ENCODE results near the gene TIMMDC1. TPM values are rescaled to one million over a fixed set of nuclear protein-coding genes. Genes with fewer than 3 reads are reported as not detected.

The TIMMDC1 gene
- total RNA-seq, 4 donors from 2014 or later = 16.2 to 52.8 (median 45.8) TPM

GRCh38 chr3:119542168-119542767, 43.9 kb downstream of the TIMMDC1 start:
- intact Hi-C loops (cut with DNase I) = no loop called here
- Histone ChIP-seq H3K4me1 (no peaks in the 10 kb centered on the region), H3K36me3 (no peaks in the 10 kb centered on the region), H3K27ac (no peak overlapping the region), H3K4me3 (no peak overlapping the region), H3K9me3 (no peaks in the 10 kb centered on the region), H3K27me3 (no peaks in the 10 kb centered on the region)
- 72% methylated on average over 2 of the region's 2 CpGs for WGBS, 2 donors
- DNase-seq = no peak
- TF ChIP-seq, protein P1, sequence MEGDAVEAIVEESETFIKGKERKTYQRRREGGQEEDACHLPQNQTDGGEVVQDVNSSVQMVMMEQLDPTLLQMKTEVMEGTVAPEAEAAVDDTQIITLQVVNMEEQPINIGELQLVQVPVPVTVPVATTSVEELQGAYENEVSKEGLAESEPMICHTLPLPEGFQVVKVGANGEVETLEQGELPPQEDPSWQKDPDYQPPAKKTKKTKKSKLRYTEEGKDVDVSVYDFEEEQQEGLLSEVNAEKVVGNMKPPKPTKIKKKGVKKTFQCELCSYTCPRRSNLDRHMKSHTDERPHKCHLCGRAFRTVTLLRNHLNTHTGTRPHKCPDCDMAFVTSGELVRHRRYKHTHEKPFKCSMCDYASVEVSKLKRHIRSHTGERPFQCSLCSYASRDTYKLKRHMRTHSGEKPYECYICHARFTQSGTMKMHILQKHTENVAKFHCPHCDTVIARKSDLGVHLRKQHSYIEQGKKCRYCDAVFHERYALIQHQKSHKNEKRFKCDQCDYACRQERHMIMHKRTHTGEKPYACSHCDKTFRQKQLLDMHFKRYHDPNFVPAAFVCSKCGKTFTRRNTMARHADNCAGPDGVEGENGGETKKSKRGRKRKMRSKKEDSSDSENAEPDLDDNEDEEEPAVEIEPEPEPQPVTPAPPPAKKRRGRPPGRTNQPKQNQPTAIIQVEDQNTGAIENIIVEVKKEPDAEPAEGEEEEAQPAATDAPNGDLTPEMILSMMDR (IDR thresholded peaks at IDR 0.05) = no peak
- TF ChIP-seq POLR2A (IDR thresholded peaks at IDR 0.05) = no peak

DNA sequence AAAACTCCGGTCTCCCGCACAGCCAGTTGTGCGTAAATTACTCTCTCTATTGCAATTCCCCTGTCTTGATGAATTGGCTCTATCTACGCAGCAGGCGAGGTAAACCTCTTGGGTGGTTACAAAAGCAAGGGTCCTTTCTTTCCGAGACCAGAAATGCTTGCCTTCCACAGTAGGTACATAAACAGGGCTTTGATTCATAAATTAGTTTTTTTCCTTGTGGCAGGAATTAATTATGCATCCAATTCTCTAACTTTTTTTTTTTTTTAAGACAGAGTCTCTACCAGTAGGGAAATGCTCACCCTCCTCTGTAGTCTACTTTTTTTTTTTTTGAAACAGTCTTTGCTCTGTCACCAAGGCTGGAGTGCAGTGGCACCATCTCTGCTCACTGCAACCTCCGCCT, 44.8 kb downstream of the TIMMDC1 start:
- no peak for DNase-seq
- H3K4me3 ChIP-seq = no peak overlapping the region
- no peak overlapping the region for H3K27ac ChIP-seq
- WGBS, 2 donors = 91 to 97% methylated on average over 7 of the region's 7 CpGs
- no peaks in the 10 kb centered on the region for H3K4me1 ChIP-seq
- no peaks in the 10 kb centered on the region for H3K27me3 ChIP-seq
- TF ChIP-seq, protein P1 (IDR thresholded peaks at IDR 0.05) = no peak
- TF ChIP-seq POLR2A (IDR thresholded peaks at IDR 0.05) = no peak
- intact Hi-C loops (cut with DNase I) = no loop called here
- no peaks in the 10 kb centered on the region for H3K36me3 ChIP-seq
- H3K9me3 ChIP-seq = no peaks in the 10 kb centered on the region

DNA sequence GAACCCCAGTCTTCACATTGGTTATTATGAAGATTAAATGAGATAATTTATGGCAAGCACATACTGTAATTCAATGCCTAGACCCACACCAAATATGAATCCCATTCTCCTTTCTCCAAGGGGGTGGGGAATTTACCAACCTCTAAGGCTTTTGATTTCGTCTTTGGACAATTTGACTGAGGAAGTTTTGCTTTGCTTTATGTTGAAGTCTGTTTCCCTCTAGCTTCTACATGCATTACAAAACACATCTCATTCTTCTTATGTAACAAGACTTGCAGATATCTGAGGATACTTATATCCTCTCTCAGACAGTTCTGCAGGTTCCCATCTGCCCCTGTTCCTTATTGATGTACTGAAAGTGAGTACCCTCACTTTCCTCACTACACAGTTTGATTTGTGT, 48.9 kb downstream of the TIMMDC1 start:
- H3K4me1 ChIP-seq = no peaks in the 10 kb centered on the region
- 67 to 71% methylated on average over 1 of the region's 1 CpG for WGBS, 2 donors
- TF ChIP-seq, protein P1 (IDR thresholded peaks at IDR 0.05) = no peak
- no peak for TF ChIP-seq POLR2A (IDR thresholded peaks at IDR 0.05)
- H3K9me3 ChIP-seq = no peaks in the 10 kb centered on the region
- no peak overlapping the region for H3K4me3 ChIP-seq
- H3K27me3 ChIP-seq = no peaks in the 10 kb centered on the region
- intact Hi-C loops (cut with DNase I) = no loop called here
- no peak for DNase-seq
- no peak overlapping the region for H3K27ac ChIP-seq
- no peaks in the 10 kb centered on the region for H3K36me3 ChIP-seq

DNA sequence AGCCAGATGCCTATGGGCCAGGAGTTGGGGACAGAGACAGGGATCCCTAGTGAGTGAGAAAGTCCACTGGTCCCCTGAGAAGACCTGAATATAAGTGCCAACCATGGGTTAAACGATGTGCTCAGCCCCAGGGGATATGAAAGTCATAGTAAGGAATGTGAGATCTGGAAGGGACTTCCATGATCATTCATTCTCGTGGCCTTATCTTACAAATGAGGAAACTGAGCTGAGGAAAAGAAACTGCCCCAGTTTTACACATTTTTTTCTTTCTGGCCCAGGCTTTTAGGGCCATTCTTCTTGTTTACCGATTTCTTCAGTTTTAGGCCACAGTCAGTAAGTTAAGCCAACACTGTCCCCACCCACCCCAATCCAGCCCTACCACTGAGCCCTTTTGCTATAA, 50.0 kb downstream of the TIMMDC1 start:
- no peak for DNase-seq
- intact Hi-C loops (cut with DNase I) = no loop called here
- no peaks in the 10 kb centered on the region for H3K4me1 ChIP-seq
- no peaks in the 10 kb centered on the region for H3K36me3 ChIP-seq
- no peaks in the 10 kb centered on the region for H3K27me3 ChIP-seq
- no peak overlapping the region for H3K27ac ChIP-seq
- TF ChIP-seq, protein P1 (IDR thresholded peaks at IDR 0.05) = no peak
- TF ChIP-seq POLR2A (IDR thresholded peaks at IDR 0.05) = no peak
- WGBS, 2 donors = 43 to 59% methylated on average over 3 of the region's 3 CpGs
- H3K4me3 ChIP-seq = no peak overlapping the region
- no peaks in the 10 kb centered on the region for H3K9me3 ChIP-seq

DNA sequence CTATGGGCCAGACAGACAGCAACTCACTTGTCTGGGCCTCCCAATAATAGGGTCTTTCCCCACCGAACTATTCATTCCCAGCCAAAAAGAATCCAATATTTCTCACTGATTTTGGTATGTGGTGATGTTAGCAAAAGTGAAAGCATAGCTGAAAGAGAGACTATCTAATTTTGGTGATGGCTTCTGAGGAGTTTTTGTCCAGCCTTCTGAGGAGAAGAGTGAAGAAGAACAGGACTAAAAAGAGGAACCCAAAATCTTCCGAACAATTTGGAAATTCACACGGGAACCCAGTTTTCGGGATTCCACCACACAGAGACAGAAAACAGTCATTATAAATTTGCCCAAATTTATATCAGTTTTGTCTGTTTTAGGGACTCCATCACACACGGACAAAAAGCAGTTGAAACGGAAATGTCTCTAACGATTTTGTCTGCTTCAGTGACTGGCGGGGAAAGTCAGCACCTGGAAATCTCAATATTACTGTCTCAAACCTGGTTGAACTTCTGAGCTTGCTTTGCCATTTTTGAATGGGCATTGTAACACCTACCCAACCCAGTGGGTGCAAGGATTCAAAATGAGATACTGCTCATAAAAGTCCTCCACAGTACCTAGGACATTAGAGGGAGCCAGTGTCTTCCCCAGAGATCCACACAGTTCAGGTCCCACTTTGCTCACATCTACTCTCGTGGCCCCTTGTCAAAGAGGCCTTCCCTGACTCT, 52.0 kb downstream of the TIMMDC1 start:
- Histone ChIP-seq H3K4me3 (no peak overlapping the region), H3K9me3 (no peaks in the 10 kb centered on the region), H3K27ac (no peak overlapping the region), H3K36me3 (no peaks in the 10 kb centered on the region), H3K27me3 (no peaks in the 10 kb centered on the region), H3K4me1 (no peaks in the 10 kb centered on the region)
- DNase-seq = no peak
- TF ChIP-seq, protein P1 (IDR thresholded peaks at IDR 0.05) = no peak
- no peak for TF ChIP-seq POLR2A (IDR thresholded peaks at IDR 0.05)
- 82 to 88% methylated on average over 9 of the region's 9 CpGs for WGBS, 2 donors
- intact Hi-C loops (cut with DNase I) = no loop called here
